Erythroblast (primary cell): ENCODE measurements around the gene TOR1A.

Experiments used
- GATA1 ChIP-seq: IDR thresholded peaks from 2 replicates; pipeline ENCODE4 v1.6.1; 2011; ENCODE audit warnings: low read depth, mild to moderate bottlenecking, control low read depth, low read length, moderate library complexity
- POLR2A ChIP-seq: IDR thresholded peaks from 2 replicates; pipeline ENCODE4 v1.6.1; 2011; ENCODE audit warnings: mild to moderate bottlenecking, low read length

- TF ChIP-seq POLR2A (no peak), GATA1 (no peak)
Observed at GRCh38 chr9:129860653-129861446, 36.9 kb upstream of the TOR1A start.
